HTR-8/SVneo (cell line): ENCODE measurements around the gene SLC1A7.

Source experiments
- DNase-seq: peaks from one replicate; pipeline ENCODE4 v3.0.0; 2011; ENCODE audit warnings: low spot score, mixed read lengths; ENCODE audit not compliant: insufficient read length
- FAIRE-seq: peaks from 2 replicates; lab custom pipeline; 2011; peaks lifted over from hg19 to GRCh38; lab: Jason Lieb, UNC

Gene SLC1A7

GRCh38 chr1:53068314-53069099 lies 73.9 kb downstream of the SLC1A7 start:
- no peak for FAIRE-seq
- no peak for DNase-seq

- FAIRE-seq, result no peak
- DNase-seq, result no peak
Measured at GRCh38 chr1:53067886-53068285, 74.6 kb downstream of the SLC1A7 start.

- FAIRE-seq, result no peak
- DNase-seq, result no peak
Measured at GRCh38 chr1:53066891-53067738, 75.3 kb downstream of the SLC1A7 start.

- FAIRE-seq (no peak), DNase-seq (no peak)
Measured at GRCh38 chr1:53066488-53066887, 76.0 kb downstream of the SLC1A7 start.

- DNase-seq (no peak), FAIRE-seq (no peak)
Measured at GRCh38 chr1:53065391-53065790, 77.0 kb downstream of the SLC1A7 start.

- FAIRE-seq (no peak), DNase-seq (no peak)
Measured at GRCh38 chr1:53063744-53064515, 78.5 kb downstream of the SLC1A7 start.

- DNase-seq, result no peak
- FAIRE-seq, result no peak
Measured at GRCh38 chr1:53062708-53063591, 79.5 kb downstream of the SLC1A7 start.

- FAIRE-seq (no peak), DNase-seq (no peak)
Measured at GRCh38 chr1:53061859-53062707, 80.4 kb downstream of the SLC1A7 start, which contains the start of gene PODN. Gene PODN (plus strand): TSS chr1:53062213. CDS start chr1:53069856, 7,643 bp downstream.

- DNase-seq (no peak), FAIRE-seq (no peak)
Measured at GRCh38 chr1:53061123-53061858, 81.1 kb downstream of the SLC1A7 start.

- FAIRE-seq (peak; percentile 26), DNase-seq (no peak)
Measured at GRCh38 chr1:53060579-53060978, 81.9 kb downstream of the SLC1A7 start.

GRCh38 chr1:53057127-53057526 lies 85.3 kb downstream of the SLC1A7 start:
- FAIRE-seq (no peak), DNase-seq (no peak)

- FAIRE-seq, result no peak
Measured at GRCh38 chr1:53051676-53052075, 90.8 kb downstream of the SLC1A7 start.

GRCh38 chr1:53050310-53050709 lies 92.1 kb downstream of the SLC1A7 start:
- FAIRE-seq (no peak), DNase-seq (no peak)

More at GRCh38 chr1:53051676-53052075, 90.8 kb downstream of the SLC1A7 start:
- DNase-seq, result no peak

GRCh38 chr1:53049574-53049967 lies 92.9 kb downstream of the SLC1A7 start:
- DNase-seq (no peak), FAIRE-seq (no peak)

- DNase-seq (no peak), FAIRE-seq (no peak)
Measured at GRCh38 chr1:53048960-53049573, 93.4 kb downstream of the SLC1A7 start.

GRCh38 chr1:53047737-53048736 lies 94.4 kb downstream of the SLC1A7 start:
- FAIRE-seq (no peak), DNase-seq (no peak)
